GM21529 (cell line): Measurements from ENCODE around the gene DAPK1.

Source experiments
- ATAC-seq: cut with Tn5 transposase; IDR thresholded peaks from one replicate; pipeline ENCODE4 v1.9.1; 2021; ENCODE audit not compliant: unreplicated experiment

Gene DAPK1

DNA sequence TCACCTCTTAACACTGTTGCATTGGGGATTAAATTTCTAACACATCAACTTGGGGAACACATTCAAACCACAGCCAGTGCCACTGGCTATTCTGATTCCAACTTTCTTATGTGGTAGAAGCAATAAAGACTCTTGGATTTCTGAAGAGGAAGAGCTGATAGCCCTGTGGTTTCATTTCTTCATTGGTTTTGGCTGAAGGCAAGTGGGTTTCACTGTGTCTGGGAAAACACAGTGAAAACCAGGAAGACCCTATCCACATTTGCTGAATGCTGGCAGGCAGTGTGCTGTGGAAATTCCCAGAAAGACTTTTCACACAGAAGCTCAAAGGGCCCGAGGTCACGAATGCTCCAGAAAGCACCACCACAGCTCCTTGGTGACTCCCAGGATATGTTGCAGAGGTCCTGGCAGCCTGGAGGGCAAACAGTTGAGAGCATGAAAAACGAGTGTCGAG, 67.1 kb downstream of the DAPK1 start:
- no peak for ATAC-seq

DNA sequence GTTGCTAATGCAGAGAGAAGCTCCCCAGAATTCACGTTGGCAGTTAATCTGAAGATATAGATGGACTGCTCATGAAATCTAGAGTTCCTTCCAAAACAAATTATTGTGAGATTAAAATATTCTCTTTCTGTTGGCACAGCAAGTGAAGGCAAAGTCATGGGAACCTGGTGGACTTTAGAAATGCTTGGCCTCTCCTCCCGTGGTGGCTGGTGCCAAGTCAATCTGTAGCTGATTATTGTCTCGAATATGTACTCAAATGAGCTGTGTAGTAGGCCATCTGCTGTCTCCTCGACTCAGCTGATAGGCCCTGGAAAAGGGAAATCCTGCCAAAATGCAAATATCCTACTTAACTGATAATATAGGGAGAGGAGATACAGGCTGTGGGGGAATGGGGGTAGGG, 69.3 kb downstream of the DAPK1 start:
- ATAC-seq, result no peak

DNA sequence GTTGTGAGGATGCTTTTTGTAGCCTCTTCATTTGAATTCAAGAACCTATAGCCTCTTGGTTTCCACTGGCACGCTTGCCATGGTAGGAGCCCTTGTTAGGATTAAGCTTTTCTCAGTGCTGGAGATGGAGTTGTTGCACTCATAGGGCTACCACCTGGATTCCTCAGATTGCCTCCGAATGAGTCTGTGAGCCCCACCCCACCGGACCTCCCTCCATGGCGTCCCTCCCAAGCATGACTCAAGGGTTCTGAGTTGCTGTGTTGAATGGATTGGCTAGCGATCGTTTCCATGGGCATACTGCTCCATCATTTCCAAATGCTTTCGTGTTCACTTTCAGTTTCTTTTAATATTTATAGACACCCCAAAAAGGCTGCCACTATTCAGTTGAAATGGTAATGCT, 69.9 kb downstream of the DAPK1 start:
- ATAC-seq, result no peak

DNA sequence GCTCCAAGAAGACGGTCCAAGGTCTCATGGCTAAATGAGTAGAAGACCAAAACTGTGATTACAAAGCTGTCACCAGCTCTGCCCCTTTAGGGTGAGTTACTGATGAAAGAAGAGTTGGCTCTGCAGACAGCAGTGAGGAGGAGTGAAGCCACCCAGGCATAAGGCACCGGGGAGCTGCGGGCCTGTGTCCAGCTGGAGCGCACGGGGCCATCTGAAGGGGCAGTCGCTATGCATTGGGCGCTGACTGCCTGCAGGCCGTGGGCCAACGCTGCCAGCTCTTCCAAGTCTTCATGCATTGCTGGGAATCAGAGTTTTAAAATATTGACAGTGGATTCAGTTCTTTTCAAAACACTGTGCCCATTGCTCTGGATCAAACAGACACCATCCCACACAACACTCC, 70.3 kb downstream of the DAPK1 start:
- ATAC-seq, result no peak

DNA sequence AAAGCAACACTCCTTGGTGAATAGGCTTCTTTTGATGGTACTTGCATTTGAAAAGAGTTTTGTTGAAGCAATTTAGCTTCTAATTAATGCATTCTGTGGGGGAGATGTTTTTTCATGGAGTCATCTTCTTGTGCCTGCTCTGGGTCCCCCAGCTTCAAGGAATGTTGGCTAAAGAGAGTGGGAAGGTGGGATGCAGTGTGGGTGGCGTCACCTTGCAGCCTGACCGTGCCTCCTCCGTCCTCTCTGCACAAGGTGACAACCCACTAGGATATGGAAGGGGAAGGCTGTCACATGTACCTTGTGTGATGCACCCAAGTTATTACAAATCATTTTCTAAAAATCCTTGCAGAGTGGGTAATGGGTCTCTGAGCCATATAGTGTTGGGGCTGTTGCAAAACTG, 70.7 kb downstream of the DAPK1 start:
- ATAC-seq, result no peak

DNA sequence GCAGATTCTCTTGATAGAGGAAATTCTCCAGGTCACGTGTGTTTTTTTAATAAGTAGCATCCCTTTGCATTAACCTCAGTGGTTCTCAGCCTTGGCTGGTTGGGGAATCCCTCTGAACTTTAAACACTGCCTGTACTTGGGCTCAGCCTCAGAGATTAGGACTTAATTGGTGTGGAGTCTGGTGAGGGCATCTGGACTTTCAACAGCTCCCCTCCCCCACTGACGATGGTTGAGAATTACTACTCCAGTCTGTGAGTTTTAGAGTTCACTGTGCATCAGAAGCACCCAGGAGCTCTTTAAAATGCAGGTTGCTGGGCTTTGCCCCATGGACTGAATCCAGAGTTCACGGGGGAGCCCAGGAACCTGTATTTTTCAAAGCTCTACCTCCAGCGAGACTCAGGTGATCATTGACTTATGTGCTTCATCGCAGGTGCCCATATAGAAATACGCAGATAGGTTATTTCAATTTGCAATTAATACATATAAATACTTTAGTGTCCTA, 71.4 kb downstream of the DAPK1 start:
- no peak for ATAC-seq

DNA sequence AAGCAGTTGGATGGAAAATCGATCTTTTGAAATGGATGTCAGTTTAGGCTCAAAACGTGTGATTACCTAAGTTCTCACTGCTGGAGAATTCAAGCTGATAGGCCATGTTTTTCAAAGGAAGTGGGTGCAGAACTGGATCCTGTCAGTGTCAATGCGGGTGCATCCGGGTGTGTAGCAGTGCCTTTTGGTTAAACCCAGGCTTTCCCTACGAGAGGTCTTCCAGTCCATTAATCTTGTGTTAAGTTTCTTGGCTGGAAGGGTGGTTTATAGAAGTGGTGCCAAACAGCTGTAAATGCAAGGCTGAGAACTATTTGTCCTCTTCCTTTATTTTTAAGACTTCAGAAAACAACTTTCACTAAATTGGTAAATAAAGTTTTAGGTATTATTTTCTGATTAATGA, 71.9 kb downstream of the DAPK1 start:
- ATAC-seq, result no peak

DNA sequence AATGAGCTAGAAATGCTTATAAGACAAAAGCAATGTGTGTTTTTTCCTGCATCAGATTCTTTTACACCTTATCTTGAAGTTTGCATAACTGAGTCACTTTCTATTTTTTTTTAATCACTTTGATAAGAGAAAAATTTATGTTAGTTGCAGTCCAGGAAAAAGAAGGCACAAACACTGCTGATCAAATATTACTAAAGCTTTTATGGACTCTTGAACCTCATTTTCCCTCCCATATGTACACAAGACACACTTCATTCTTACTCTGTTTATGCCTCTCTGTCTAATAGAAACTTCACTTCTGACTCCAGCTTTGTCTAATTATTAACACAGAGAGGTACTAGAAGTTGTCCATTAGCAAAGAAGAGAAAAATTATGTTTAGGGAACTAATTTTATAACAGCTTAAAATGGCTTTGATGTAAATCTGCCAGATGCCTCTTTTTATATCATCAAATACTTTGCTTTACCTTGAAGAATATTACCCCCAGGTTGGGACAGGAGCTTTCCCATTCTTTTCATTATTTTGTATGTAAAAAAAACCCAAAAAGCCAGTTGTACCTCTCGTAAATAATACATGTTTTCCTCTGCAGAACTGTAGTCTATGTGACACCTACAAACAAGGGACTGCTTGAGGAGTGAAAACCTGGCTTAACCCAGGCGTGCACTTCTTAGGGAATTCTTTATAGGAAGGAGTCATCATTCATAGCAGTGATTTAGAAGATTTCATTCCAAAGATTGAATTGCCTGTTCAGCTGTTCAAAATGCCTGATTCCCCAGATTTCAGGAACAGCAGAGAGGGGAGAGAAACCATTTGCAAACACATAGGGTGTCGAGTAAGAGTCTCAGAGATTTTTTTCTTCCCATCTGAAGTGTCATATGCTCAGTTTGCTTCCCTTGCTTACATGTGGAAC, 72.6 kb downstream of the DAPK1 start:
- ATAC-seq, result peak; percentile 64

DNA sequence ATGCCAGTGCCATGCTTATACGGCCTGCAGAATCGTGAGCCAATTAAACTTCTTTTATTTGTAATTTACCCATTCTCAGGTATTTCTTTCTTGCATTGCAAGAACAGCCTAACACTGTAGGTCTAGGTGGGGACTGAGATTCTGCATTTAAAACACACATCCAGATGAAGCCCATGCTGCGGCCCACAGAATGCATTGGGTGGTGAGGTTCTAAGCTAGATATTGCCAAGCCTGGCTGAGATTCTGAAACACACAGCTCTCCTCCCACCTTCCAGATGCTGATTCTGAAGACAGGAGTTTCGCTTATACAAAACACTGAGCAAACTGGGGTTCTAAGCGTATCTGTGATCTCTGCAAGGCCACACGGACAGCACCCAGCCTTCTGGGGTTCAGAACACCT, 75.1 kb downstream of the DAPK1 start:
- ATAC-seq, result no peak

DNA sequence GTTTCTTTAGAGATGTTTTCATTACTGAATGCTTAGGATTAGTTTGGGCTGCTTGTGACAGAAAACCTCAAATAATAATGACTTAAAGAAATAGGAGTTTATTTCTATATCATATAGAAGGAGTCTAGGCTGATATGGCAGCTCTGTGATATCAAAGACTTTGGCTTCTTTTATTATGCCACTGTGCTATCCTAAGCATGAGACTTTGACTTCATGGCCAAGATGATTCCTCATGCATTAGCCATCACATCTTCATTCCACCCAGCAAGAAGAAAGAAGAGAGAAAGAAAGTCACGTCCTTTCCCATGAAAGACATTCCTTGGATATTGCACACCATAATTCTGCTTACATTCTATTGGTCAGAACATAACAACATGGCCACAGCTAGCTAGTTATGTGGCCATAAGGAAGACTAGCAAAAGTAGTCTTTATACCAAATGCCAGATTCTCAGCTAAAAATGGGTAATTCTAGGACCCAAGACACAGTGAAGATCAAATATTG, 76.2 kb downstream of the DAPK1 start:
- ATAC-seq, result no peak

DNA sequence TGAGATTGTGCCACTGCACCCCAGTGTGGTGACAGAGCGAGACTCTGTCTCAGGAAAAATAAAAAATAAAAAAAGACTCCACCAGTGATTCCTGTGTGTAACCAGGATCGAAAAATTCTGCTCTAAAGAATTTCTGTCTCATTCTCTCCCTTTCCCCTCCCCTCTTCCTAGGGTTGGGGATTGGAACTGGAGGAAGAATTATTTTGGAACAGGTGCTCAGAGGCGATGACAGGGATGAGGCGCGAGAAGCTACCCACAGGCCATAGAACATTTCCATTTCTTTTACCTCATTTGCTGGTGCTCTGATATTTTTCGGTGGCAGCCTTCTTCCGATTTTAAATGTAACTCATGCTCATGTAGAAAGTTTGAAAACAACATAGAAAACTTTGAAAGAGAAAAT, 80.1 kb downstream of the DAPK1 start:
- no peak for ATAC-seq

DNA sequence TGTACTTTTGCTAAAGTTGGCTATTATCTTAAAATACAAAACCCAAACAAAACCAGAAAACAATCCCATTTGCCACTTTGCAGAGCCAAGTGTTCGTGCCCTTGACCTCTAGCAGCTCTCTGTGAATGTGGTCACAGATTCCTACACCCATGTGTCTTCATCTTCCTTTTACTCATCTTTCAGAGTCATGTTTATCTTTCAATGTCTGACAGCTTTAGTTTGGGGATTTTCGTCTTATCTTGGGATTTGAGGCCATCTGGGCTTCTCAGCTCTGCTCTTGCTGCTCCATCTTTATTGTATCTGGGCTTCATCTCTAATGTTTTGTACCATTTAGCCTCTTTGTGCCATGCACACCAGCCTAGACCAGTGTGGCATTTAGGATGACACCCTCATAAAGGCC, 81.0 kb downstream of the DAPK1 start:
- no peak for ATAC-seq

DNA sequence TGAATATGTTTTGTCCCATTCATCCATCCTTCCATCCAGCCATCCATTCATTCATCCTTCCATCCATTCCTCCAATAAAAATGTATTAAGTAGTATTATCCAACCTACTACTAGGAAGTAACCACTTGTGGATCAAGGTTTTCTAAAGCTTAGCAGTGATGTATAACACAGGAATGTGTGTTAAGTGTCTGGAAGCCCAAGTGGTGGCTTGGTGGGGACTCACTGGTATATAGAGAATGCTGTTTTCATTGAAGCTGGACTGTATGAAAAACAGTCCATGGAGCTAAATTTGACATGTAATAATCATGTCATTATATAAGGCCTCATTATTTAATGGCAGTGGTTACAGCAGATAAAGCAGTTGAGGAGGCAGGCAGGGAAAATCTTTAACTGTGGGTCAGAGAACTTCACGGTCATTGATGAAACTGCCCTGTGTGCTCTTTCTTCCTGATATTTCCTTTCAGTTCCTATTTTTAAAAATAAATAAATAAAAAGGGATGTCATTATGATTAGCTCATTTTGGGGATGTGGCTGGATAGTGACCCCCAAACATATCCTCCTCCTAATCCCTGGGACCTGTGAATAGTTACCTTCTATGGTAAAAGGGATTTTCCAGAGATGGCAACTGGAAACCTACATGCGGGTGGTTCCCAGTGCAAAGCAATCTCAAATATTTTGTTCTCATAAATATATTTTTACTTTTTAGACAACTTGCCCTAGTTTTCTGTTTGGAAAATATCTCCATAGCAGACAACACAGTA, 82.3 kb downstream of the DAPK1 start:
- no peak for ATAC-seq

DNA sequence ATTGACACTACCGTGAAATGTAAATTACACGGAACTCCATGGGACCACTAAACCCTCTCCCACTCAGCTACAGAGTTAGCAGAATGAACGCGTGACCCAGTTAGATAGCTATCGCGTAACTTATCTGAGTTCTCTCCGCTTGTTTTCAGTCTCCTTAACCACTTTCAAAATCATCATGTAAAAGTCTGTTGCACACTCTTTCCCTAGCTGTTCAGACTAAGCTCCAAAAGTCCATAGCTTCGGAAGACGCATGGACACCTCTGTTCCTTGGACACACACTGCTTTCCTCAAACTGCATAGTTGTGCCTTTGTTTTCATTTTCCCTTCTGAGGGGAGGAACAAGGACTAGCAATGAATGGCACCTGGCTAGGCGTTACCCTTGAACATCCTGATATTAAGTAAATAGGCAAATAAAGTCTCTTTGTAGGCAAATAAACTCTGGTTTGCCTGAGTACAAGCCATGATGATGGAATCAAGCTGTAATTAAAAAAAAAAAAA, 83.3 kb downstream of the DAPK1 start:
- no peak for ATAC-seq

DNA sequence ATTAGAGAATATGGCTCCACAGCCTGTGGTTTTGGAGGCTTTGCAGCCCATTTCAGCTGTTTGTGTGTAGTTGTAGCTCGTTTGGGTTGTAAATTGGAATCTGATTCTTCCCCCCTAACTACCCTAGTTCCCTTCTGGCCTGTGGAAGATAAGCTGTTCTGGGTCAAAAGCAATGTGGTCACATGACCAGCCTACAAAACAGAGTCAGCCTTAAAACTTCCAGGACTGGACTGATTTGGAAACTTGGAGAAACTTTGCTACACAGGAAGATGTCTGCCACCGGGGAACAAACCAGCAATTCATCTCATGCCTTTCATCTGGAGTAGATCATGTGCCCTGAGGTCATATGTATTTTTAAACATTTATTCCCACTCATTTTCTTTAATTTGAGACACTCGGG, 83.8 kb downstream of the DAPK1 start:
- no peak for ATAC-seq

DNA sequence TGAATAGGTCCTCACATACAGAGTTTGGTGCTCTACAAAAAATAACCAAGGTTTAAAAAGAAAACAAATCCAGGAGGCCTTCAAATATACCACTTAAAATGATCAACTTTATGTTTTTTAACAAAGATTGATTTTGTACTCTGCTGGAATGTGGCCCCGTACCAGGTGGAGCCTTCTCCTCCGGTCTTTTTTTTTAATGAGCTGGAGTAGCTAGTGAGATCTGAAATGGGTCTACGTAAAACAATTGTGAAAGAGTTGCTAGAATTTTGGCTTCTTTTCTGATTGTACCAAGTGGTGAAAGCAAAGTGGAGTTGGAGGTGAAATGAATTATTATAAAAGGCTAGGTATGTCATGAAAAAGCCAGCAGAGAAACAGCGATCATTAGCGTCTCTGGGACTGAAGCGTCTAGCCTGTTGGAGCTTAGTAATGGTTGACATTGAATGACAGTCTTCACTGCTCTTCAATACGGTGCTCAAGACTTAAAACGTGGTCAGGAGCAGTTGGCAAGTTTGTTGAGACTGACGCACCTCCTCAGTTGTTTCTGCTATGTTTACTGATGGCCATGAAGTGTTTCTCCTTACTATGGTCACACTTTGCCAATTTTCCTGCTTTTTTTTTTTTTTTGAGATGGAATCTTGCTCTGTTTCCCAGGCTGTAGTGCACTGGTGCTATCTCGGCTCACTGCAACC, 84.4 kb downstream of the DAPK1 start:
- ATAC-seq, result no peak

DNA sequence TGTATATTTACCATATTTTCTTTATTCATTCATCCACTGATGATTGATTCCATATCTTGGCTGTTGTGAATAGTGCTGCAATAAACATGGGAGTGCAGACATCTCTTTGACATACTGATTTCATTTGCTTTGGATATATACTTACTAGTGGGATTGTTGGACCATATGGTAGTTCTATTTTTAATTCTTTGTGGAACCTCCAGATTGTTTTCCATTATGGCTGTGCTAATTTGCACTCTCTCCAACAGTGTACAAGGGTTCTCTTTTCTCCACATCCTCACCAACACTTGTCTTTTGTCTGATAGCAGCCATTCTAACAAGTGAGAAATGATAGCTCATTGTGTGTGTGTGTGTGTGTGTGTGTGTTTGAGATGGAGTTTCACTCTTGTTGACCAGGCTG, 86.7 kb downstream of the DAPK1 start:
- ATAC-seq, result no peak

DNA sequence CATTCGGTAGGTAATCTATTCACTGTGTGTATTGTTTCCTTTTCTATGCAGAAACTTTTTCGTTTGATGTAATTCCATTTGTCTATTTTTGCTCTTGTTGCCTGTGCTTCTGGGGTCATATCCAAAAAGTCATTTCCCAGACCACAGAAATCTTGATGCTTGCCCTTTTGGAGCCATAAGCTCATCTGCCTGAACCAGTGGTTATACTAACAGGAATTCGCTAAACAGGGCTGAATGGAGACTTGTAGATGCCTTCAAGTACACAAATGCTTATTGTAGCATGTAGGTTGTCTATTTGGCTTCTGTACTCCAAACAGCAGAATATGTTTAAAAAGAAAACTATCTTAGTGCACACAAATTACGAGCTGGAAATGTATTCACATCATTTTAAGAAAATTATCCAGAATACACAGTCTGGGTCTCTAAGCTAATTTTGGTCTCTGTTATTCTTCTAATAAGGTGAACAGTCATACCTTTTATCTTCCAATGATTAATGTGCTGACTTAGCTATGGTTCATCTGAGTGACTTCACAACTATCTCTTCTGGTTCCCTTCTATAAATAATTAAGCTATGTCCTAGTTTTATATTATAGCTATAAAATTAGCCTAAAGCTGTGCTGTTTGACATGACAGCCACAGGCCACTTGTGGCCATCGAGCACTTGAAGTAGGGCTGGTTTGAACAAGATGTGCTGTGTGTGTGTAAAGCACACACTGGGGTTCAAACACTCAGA, 87.6 kb downstream of the DAPK1 start:
- no peak for ATAC-seq

DNA sequence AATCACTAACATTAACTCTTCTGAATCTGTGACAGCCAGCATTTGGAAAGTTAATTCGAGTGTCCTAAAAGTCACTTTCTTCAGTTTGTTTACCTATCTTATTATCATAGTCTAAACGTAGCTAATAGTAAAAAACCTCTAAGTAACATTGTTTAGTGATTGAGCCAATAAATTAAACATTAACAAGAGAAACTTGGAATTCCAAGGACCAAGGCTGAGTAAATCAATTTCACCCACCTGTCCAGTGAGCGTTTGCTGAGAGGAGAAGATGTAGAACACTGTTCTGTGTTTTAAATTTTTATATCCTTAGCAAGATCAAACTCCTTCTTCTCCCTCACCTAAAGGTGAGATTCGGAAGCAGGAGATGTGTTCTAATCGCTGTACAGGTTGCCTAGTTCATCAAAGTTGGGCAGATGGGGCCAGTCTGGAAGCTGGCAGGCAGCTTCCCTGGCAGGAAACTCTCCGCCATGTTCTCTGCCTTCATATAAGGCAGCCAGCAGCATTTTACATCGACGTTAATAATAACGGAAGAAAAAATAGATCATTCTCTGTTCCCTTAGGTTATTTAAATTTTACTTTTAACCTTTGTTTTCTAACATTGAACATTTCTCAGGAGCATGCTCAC, 89.2 kb downstream of the DAPK1 start:
- no peak for ATAC-seq

DNA sequence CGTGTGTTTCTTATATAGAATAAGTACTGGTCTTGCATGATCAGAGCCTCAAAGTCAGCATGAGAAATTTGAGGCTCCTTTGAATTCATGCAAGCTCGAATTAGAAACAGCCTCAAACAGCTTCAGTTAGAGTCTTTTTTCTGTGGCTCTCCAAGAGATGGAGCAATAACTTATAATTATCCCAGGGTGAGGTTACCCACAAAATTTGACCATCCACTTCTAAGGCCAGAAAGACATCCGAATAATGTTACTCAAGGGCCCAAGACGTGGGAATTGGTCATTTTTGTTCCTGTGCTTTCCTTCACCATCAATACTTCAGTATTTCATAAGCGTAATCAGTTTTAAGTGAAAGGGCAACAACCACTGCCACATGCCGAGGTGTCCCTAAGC, 89.7 kb downstream of the DAPK1 start:
- no peak for ATAC-seq
